ENCODE measurements around the gene SFXN5. TPM values are rescaled to one million over a fixed set of nuclear protein-coding genes. Genes with fewer than 3 reads are reported as not detected.

Gene SFXN5
- polyA plus RNA-seq, 1 donor from 2014 or later = 5.8 TPM

- TF ChIP-seq RAD21 (conservative IDR thresholded peaks at IDR 0.05) (no peak), POLR2AphosphoS5 (IDR thresholded peaks at IDR 0.05) (no peak), MXI1 (conservative IDR thresholded peaks at IDR 0.05; ENCODE audit: poor library complexity, severe bottlenecking) (no peak), SMC3 (conservative IDR thresholded peaks at IDR 0.05; ENCODE audit: poor library complexity) (no peak), REST (IDR thresholded peaks at IDR 0.05; ENCODE audit: borderline replicate concordance) (no peak), EP300 (conservative IDR thresholded peaks at IDR 0.05; ENCODE audit: poor library complexity, severe bottlenecking) (no peak), EZH2 (IDR thresholded peaks at IDR 0.05; ENCODE audit: borderline replicate concordance, insufficient read depth, low read length, poor library complexity, severe bottlenecking) (no peak), TAF1 (IDR thresholded peaks at IDR 0.05; ENCODE audit: low read depth) (no peak)
- TF ChIP-seq, protein P1, sequence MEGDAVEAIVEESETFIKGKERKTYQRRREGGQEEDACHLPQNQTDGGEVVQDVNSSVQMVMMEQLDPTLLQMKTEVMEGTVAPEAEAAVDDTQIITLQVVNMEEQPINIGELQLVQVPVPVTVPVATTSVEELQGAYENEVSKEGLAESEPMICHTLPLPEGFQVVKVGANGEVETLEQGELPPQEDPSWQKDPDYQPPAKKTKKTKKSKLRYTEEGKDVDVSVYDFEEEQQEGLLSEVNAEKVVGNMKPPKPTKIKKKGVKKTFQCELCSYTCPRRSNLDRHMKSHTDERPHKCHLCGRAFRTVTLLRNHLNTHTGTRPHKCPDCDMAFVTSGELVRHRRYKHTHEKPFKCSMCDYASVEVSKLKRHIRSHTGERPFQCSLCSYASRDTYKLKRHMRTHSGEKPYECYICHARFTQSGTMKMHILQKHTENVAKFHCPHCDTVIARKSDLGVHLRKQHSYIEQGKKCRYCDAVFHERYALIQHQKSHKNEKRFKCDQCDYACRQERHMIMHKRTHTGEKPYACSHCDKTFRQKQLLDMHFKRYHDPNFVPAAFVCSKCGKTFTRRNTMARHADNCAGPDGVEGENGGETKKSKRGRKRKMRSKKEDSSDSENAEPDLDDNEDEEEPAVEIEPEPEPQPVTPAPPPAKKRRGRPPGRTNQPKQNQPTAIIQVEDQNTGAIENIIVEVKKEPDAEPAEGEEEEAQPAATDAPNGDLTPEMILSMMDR (IDR thresholded peaks at IDR 0.05; ENCODE audit: poor library complexity, severe bottlenecking) = no peak
- Histone ChIP-seq H4K20me1 (ENCODE audit: insufficient read depth) (no peaks in the 10 kb centered on the region), H3K27ac (ENCODE audit: low read length) (no peak overlapping the region), H3K9me2 (ENCODE audit: insufficient read depth, low read length) (no peaks in the 10 kb centered on the region), H3K79me2 (replicated peaks; ENCODE audit: insufficient read depth, low read length) (no peaks in the 10 kb centered on the region), H3F3A (ENCODE audit: insufficient read depth, low read length, poor library complexity, severe bottlenecking) (no peaks in the 10 kb centered on the region), H3K27me3 (ENCODE audit: insufficient read depth, low read depth, low read length) (no peaks in the 10 kb centered on the region), H3K4me2 (ENCODE audit: low read length) (no peak overlapping the region), H3K9ac (ENCODE audit: low read length) (no peak overlapping the region), H3K36me3 (ENCODE audit: insufficient read depth, low read length) (no peaks in the 10 kb centered on the region), H3K9me3 (ENCODE audit: low read length) (no peaks in the 10 kb centered on the region), H3K4me3 (ENCODE audit: low read length) (no peak overlapping the region), H2AFZ (ENCODE audit: low read depth, low read length) (no peak overlapping the region)
These were observed 103.2 kb downstream of the SFXN5 start for GRCh38 chr2:72968286-72968685.

DNA sequence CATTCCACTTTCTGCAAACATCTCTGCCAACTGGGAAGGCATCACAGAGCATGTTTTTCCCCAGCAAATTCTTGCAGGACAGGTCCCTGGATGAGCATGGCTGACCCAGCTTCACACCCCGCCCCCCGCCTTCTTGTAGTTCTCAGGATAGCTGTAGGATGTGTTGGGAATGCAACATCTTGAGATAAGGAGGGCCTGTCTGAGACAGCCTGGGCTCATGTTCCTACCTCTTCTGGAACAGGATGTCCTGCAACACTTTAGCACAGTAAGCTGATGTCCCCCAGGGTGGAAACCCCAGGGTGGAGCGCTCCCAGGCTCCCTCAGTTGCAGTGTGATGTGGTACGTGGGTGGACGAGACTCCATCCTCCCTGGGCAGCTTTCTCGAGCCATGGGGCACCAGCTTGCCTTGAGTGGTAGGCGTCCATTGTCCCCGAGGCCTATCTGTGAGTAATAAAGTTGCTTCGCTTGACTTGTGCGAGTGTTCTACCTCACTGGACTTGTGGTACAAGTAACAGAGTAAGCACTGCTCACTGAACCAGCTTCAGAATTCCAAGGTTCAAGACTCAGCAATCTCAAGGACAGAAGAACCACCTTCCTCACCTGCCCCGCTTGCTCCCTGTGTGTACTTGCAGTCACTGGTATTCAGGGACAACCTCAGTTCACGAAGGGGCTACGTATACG, 105.6 kb downstream of the SFXN5 start:
- H3K36me3 ChIP-seq (ENCODE audit: insufficient read depth, low read length) = no peaks in the 10 kb centered on the region

More for the DNA sequence above, 105.6 kb downstream of the SFXN5 start:
- H3F3A ChIP-seq (ENCODE audit: insufficient read depth, low read length, poor library complexity, severe bottlenecking) = no peaks in the 10 kb centered on the region
- H3K9me2 ChIP-seq (ENCODE audit: insufficient read depth, low read length) = no peaks in the 10 kb centered on the region
- H3K9me3 ChIP-seq (ENCODE audit: low read length) = no peaks in the 10 kb centered on the region
- H2AFZ ChIP-seq (ENCODE audit: low read depth, low read length) = no peak overlapping the region
- no peaks in the 10 kb centered on the region for H3K27me3 ChIP-seq (ENCODE audit: insufficient read depth, low read depth, low read length)
- H4K20me1 ChIP-seq (ENCODE audit: insufficient read depth) = no peaks in the 10 kb centered on the region
- no peak overlapping the region for H3K4me2 ChIP-seq (ENCODE audit: low read length)
- H3K27ac ChIP-seq (ENCODE audit: low read length) = no peak overlapping the region
- TF ChIP-seq, protein P1 (IDR thresholded peaks at IDR 0.05; ENCODE audit: poor library complexity, severe bottlenecking) = no peak
- TF ChIP-seq TAF1 (IDR thresholded peaks at IDR 0.05; ENCODE audit: low read depth) = no peak
- no peak for TF ChIP-seq SMC3 (conservative IDR thresholded peaks at IDR 0.05; ENCODE audit: poor library complexity)
- TF ChIP-seq MXI1 (conservative IDR thresholded peaks at IDR 0.05; ENCODE audit: poor library complexity, severe bottlenecking) = no peak
- no peak for TF ChIP-seq EP300 (conservative IDR thresholded peaks at IDR 0.05; ENCODE audit: poor library complexity, severe bottlenecking)
- TF ChIP-seq POLR2AphosphoS5 (IDR thresholded peaks at IDR 0.05) = no peak
- no peak for TF ChIP-seq RAD21 (conservative IDR thresholded peaks at IDR 0.05)
- no peak for TF ChIP-seq REST (IDR thresholded peaks at IDR 0.05; ENCODE audit: borderline replicate concordance)
- TF ChIP-seq EZH2 (IDR thresholded peaks at IDR 0.05; ENCODE audit: borderline replicate concordance, insufficient read depth, low read length, poor library complexity, severe bottlenecking) = no peak
- H3K79me2 ChIP-seq (replicated peaks; ENCODE audit: insufficient read depth, low read length) = no peaks in the 10 kb centered on the region
- no peak overlapping the region for H3K9ac ChIP-seq (ENCODE audit: low read length)
- no peak overlapping the region for H3K4me3 ChIP-seq (ENCODE audit: low read length)

Data from neural cell (in vitro differentiated cells).